H9 (cell line): ENCODE results near the gene CDYL. TPM values are rescaled to one million over a fixed set of nuclear protein-coding genes. Genes with fewer than 3 reads are reported as not detected.
A peak's percentile ranks its signal among the peaks of the same experiment; 100 is the strongest.

Experiments used
- DNase-seq: peaks from one replicate; pipeline ENCODE4 v3.0.0-alpha.2; 2017
- H2AFZ ChIP-seq: one replicate; pipeline ENCODE4 v1.6.1; 2013; ENCODE audit warnings: mild to moderate bottlenecking, low read length, control low read depth, moderate library complexity
- H2AK5ac ChIP-seq: 2 replicates; pipeline ENCODE4 v1.6.1; 2013; ENCODE audit warnings: low read length, control low read depth, mixed read lengths; ENCODE audit not compliant: insufficient read length
- H2BK120ac ChIP-seq: one replicate; pipeline ENCODE4 v1.6.1; 2013; ENCODE audit warnings: low read depth, mild to moderate bottlenecking, low read length, control low read depth, inconsistent platforms; ENCODE audit not compliant: poor library complexity, severe bottlenecking
- H2BK12ac ChIP-seq: 2 replicates; pipeline ENCODE4 v1.6.1; 2013; ENCODE audit warnings: low read length, control low read depth, mixed read lengths, low read depth; ENCODE audit not compliant: insufficient read length
- H2BK15ac ChIP-seq: 2 replicates; pipeline ENCODE4 v1.6.1; 2013; ENCODE audit warnings: low read depth, low read length, control low read depth
- H2BK20ac ChIP-seq: one replicate; pipeline ENCODE4 v1.6.1; 2013; ENCODE audit warnings: low read depth, mild to moderate bottlenecking, low read length, control low read depth, inconsistent platforms; ENCODE audit not compliant: poor library complexity, severe bottlenecking
- H2BK5ac ChIP-seq: 2 replicates; pipeline ENCODE4 v1.6.1; 2013; ENCODE audit warnings: low read length, control low read depth, mixed read lengths; ENCODE audit not compliant: insufficient read length
- H3K14ac ChIP-seq: 2 replicates; pipeline ENCODE4 v1.6.1; 2013; ENCODE audit warnings: low read length, control low read depth; ENCODE audit not compliant: insufficient read depth
- H3K18ac ChIP-seq: 2 replicates; pipeline ENCODE4 v1.6.1; 2013; ENCODE audit warnings: low read depth, mild to moderate bottlenecking, mixed read lengths, low read length, control low read depth; ENCODE audit not compliant: insufficient read length
- H3K23ac ChIP-seq: 2 replicates; pipeline ENCODE4 v1.6.1; 2013; ENCODE audit warnings: low read length, control low read depth, mixed read lengths, low read depth; ENCODE audit not compliant: insufficient read length
- H3K23me2 ChIP-seq: 2 replicates; pipeline ENCODE4 v1.6.1; 2013; ENCODE audit warnings: low read depth, mild to moderate bottlenecking, mixed read lengths, low read length, control low read depth; ENCODE audit not compliant: insufficient read length, poor library complexity, severe bottlenecking
- H3K27ac ChIP-seq: 2 replicates; pipeline ENCODE4 v1.5.1; 2013; ENCODE audit warnings: low read length, control low read depth, mixed read lengths, low read depth; ENCODE audit not compliant: insufficient read length
- H3K27me3 ChIP-seq: 2 replicates; pipeline ENCODE4 v1.6.1; 2013; ENCODE audit warnings: low read length, control low read depth, inconsistent platforms; ENCODE audit not compliant: insufficient read depth
- H3K4ac ChIP-seq: 2 replicates; pipeline ENCODE4 v1.6.1; 2013; ENCODE audit warnings: low read depth, mild to moderate bottlenecking, control low read depth, inconsistent platforms, low read length, moderate library complexity
- H3K4me1 ChIP-seq: 2 replicates; pipeline ENCODE4 v1.6.1; 2013; ENCODE audit warnings: low read length, control low read depth, inconsistent platforms; ENCODE audit not compliant: insufficient read depth
- H3K4me2 ChIP-seq: 2 replicates; pipeline ENCODE4 v1.6.1; 2013; ENCODE audit warnings: low read length, control low read depth, mixed read lengths; ENCODE audit not compliant: insufficient read length, insufficient read depth
- H3K56ac ChIP-seq: 2 replicates; pipeline ENCODE4 v1.6.1; 2013; ENCODE audit warnings: low read depth, mild to moderate bottlenecking, mixed read lengths, low read length, control low read depth; ENCODE audit not compliant: insufficient read length
- H3K79me1 ChIP-seq: 2 replicates; pipeline ENCODE4 v1.6.1; 2013; ENCODE audit warnings: low read depth, mild to moderate bottlenecking, moderate library complexity, low read length, control low read depth, inconsistent platforms; ENCODE audit not compliant: insufficient read depth, poor library complexity, severe bottlenecking
- H3K79me2 ChIP-seq: 2 replicates; pipeline ENCODE4 v1.6.1; 2013; ENCODE audit warnings: low read length, control low read depth, inconsistent platforms; ENCODE audit not compliant: insufficient read depth
- H3K9ac ChIP-seq: 2 replicates; pipeline ENCODE4 v1.6.1; 2013; ENCODE audit warnings: low read length, control low read depth, mixed read lengths; ENCODE audit not compliant: insufficient read length; ENCODE audit errors: extremely low read depth
- H3K9me3 ChIP-seq: one replicate; pipeline ENCODE4 v1.6.1; 2013; ENCODE audit warnings: low read depth, low read length, inconsistent platforms; ENCODE audit not compliant: control insufficient read depth
- H3T11ph ChIP-seq: one replicate; pipeline ENCODE4 v1.6.1; 2013; ENCODE audit warnings: mild to moderate bottlenecking, low read length, control low read depth, inconsistent platforms
- H4K20me1 ChIP-seq: one replicate; pipeline ENCODE4 v1.6.1; 2013; ENCODE audit not compliant: control insufficient read depth, insufficient read length, insufficient read depth
- H4K5ac ChIP-seq: 2 replicates; pipeline ENCODE4 v1.6.1; 2013; ENCODE audit warnings: low read depth, mild to moderate bottlenecking, mixed read lengths, low read length, control low read depth; ENCODE audit not compliant: insufficient read length
- H4K8ac ChIP-seq: replicated peaks from 2 replicates; pipeline ENCODE4 v1.6.1; 2013; ENCODE audit warnings: low read length, control low read depth, mixed read lengths, low read depth; ENCODE audit not compliant: insufficient read length
- H4K91ac ChIP-seq: 2 replicates; pipeline ENCODE4 v1.6.1; 2013; ENCODE audit warnings: low read depth, mild to moderate bottlenecking, moderate library complexity, mixed read lengths, low read length, control low read depth; ENCODE audit not compliant: insufficient read length
- H3K27ac Mint-ChIP-seq, 3 experiments: 2 replicates in 2 of 3; 3 replicates in 1 of 3; pipeline ENCODE4 v1.8.0; 2020 to 2021; ENCODE audit warnings: mixed read lengths in 3 of 3, mild to moderate bottlenecking in 1 of 3, moderate library complexity in 1 of 3
- H3K27me3 Mint-ChIP-seq: 2 replicates; pipeline ENCODE4 v1.8.0; 2021; ENCODE audit warnings: low read depth, mild to moderate bottlenecking, moderate library complexity, mixed read lengths
- H3K36me3 Mint-ChIP-seq, 3 experiments: 2 replicates in 2 of 3; 3 replicates in 1 of 3; pipeline ENCODE4 v1.8.0; 2020 to 2021; ENCODE audit warnings: low read depth in 3 of 3, mixed read lengths in 3 of 3; ENCODE audit not compliant: insufficient read depth in 1 of 3
- H3K4me1 Mint-ChIP-seq, 2 experiments: 2 replicates each; pipeline ENCODE4 v1.8.0; 2020; ENCODE audit warnings: mixed read lengths in 2 of 2
- H3K4me3 Mint-ChIP-seq, 2 experiments: 2 replicates in 1 of 2; 3 replicates in 1 of 2; pipeline ENCODE4 v1.8.0; 2020 to 2021; ENCODE audit warnings: mild to moderate bottlenecking in 2 of 2, mixed read lengths in 2 of 2, moderate library complexity in 1 of 2
- H3K9me3 Mint-ChIP-seq, 2 experiments: 2 replicates in 1 of 2; 3 replicates in 1 of 2; pipeline ENCODE4 v1.8.0; 2020; ENCODE audit warnings: mild to moderate bottlenecking in 2 of 2, mixed read lengths in 2 of 2, moderate library complexity in 1 of 2
- WGBS: extraction: QIAGEN DNeasy Blood & Tissue Kit; methylation state at CpG from one replicate; pipeline ENCODE4 v1.1.7; 2013; ENCODE audit warnings: missing lambda C conversion rate, low lambda C conversion rate, mixed read lengths; ENCODE audit not compliant: insufficient read length; ENCODE audit errors: extremely low coverage; 5-methylcytosine and 5-hydroxymethylcytosine counted together
- total RNA-seq: library from RNA; stranded (reverse); gene quantifications from 2 replicates; pipeline ENCODE4 v1.2.1, GENCODE V29; 2021
- TF ChIP-seq, protein P1 (sequence below): fragments of 200-600 bp; sonication (generic); conservative IDR thresholded peaks from 3 replicates; pipeline ENCODE4 v1.8.0; 2021; ENCODE audit warnings: antibody characterized with exemption, mild to moderate bottlenecking

The CDYL gene
- total RNA-seq, 1 experiment from 2014 or later: 95.0 TPM

DNA sequence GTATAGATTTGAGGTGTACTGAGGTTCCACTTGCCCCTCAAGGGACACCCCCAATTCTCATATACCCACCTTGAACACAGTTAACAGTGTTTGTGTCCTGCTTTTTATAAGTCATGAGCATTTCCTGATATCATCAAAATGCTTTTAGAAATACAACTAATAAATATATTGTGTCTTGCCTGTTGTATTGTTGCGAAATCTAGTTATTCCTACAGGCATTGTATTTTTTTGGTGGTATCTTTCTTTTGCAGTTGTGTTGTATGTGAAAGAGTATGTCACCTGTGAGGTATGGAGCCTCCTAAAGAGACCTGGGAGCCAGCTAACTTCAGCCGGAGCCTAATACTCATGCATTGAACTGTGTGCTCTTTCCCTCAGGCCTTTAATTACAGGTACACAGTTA lies 40.7 kb downstream of the CDYL start:
- H3K4me1 ChIP-seq: no peaks in the 10 kb centered on the region; the same call in 1 of the 2 replicates
- no peak overlapping the region for H2BK20ac ChIP-seq
- H3K27me3 ChIP-seq: no peaks in the 10 kb centered on the region
- Mint-ChIP-seq H3K4me3 (no peak overlapping the region), H3K36me3 (peaks cover 0 to 6% (median 0%) of the 10 kb centered on the region in 3 experiments; a peak in 3 of 7 replicates), H3K4me1 (peaks cover 29 to 40% of the 10 kb centered on the region in 2 experiments), H3K27me3 (no peaks in the 10 kb centered on the region), H3K27ac (0 out of 7 replicates have a peak overlapping the region, but pooled peaks of 1 of the 3 experiments have one; percentile 66), H3K9me3 (no peaks in the 10 kb centered on the region)
- H2BK5ac ChIP-seq: no peak overlapping the region
- H2AFZ ChIP-seq: no peak overlapping the region
- H3K79me2 ChIP-seq: peaks cover 52% of the 10 kb centered on the region; the same call in 1 of the 2 replicates
- peaks cover 13% of the 10 kb centered on the region for H3K79me1 ChIP-seq
- H4K8ac ChIP-seq: no peak overlapping the region
- H4K91ac ChIP-seq: no peak overlapping the region
- no peaks in the 10 kb centered on the region for H3K9me3 ChIP-seq
- no peak overlapping the region for H2BK15ac ChIP-seq
- no peak overlapping the region for H3K4me2 ChIP-seq
- no peak overlapping the region for H2BK120ac ChIP-seq
- no peak overlapping the region for H3K56ac ChIP-seq
- no peaks in the 10 kb centered on the region for H3K23me2 ChIP-seq
- H3K9ac ChIP-seq: no peak overlapping the region
- no peak overlapping the region for H4K5ac ChIP-seq
- no CpG with 5 or more reads among the region's 2 CpGs for WGBS
- H2AK5ac ChIP-seq: no peak overlapping the region
- H3K23ac ChIP-seq: no peak overlapping the region
- no peak overlapping the region for H2BK12ac ChIP-seq
- TF ChIP-seq, protein P1, sequence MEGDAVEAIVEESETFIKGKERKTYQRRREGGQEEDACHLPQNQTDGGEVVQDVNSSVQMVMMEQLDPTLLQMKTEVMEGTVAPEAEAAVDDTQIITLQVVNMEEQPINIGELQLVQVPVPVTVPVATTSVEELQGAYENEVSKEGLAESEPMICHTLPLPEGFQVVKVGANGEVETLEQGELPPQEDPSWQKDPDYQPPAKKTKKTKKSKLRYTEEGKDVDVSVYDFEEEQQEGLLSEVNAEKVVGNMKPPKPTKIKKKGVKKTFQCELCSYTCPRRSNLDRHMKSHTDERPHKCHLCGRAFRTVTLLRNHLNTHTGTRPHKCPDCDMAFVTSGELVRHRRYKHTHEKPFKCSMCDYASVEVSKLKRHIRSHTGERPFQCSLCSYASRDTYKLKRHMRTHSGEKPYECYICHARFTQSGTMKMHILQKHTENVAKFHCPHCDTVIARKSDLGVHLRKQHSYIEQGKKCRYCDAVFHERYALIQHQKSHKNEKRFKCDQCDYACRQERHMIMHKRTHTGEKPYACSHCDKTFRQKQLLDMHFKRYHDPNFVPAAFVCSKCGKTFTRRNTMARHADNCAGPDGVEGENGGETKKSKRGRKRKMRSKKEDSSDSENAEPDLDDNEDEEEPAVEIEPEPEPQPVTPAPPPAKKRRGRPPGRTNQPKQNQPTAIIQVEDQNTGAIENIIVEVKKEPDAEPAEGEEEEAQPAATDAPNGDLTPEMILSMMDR: no peak
- no peak overlapping the region for H3T11ph ChIP-seq
- no peak overlapping the region for H3K4ac ChIP-seq
- no peak overlapping the region for H3K14ac ChIP-seq
- H3K18ac ChIP-seq: no peak overlapping the region
- no peak overlapping the region for H3K27ac ChIP-seq
- no peak for DNase-seq
- no peaks in the 10 kb centered on the region for H4K20me1 ChIP-seq
